Measurements from ENCODE around the gene PRR7. TPM values are rescaled to one million over a fixed set of nuclear protein-coding genes. Genes with fewer than 3 reads are reported as not detected.
A peak's percentile ranks its signal among the peaks of the same experiment; 100 is the strongest.

Gene PRR7
- total RNA-seq, 1 donor from 2014 or later: 1.2 TPM

- intact Hi-C loops (cut with DNase I): loop anchor here (2.0 kb wide), 1 partner anchor 46 kb away; no protein-coding TSS in a partner anchor
- TF ChIP-seq POLR2A (IDR thresholded peaks at IDR 0.05) (no peak), CTCF (IDR thresholded peaks at IDR 0.05) (no peak), POLR2AphosphoS5 (IDR thresholded peaks at IDR 0.05; ENCODE audit: insufficient read depth in 1 of 2, low read depth in 1 of 2) (no peak)
These were observed 43.4 kb upstream of the PRR7 start for GRCh38 chr5:177403102-177403791.

GRCh38 chr5:177403792-177404640 lies 42.6 kb upstream of the PRR7 start:
- Histone ChIP-seq H3K9me3 (no peaks in the 10 kb centered on the region), H3K27ac (peak overlapping the region; percentile 60), H3K4me1 (peaks cover 43% of the 10 kb centered on the region), H3K4me3 (peak overlapping the region; percentile 51 to 64), H3K27me3 (peaks cover 17% of the 10 kb centered on the region), H3K36me3 (no peaks in the 10 kb centered on the region)
- TF ChIP-seq POLR2AphosphoS5 (IDR thresholded peaks at IDR 0.05; ENCODE audit: insufficient read depth in 1 of 2, low read depth in 1 of 2): peak in 1 of 2 donors; percentile 49
- TF ChIP-seq CTCF (IDR thresholded peaks at IDR 0.05): peak; percentile 32 to 81 (median 44)
- no peak for TF ChIP-seq POLR2A (IDR thresholded peaks at IDR 0.05)
- intact Hi-C loops (cut with DNase I): loop anchor here (2.0 kb wide), 1 partner anchor 45 kb away; no protein-coding TSS in a partner anchor
- no peak for DNase-seq (ENCODE audit: extremely low spot score in 2 of 2)

More at GRCh38 chr5:177403102-177403791, 43.4 kb upstream of the PRR7 start:
- Histone ChIP-seq H3K9me3 (no peaks in the 10 kb centered on the region), H3K4me3 (peak overlapping the region; percentile 51 to 64), H3K27me3 (peaks cover 17% of the 10 kb centered on the region), H3K36me3 (no peaks in the 10 kb centered on the region), H3K4me1 (peaks cover 43% of the 10 kb centered on the region), H3K27ac (peak overlapping the region; percentile 60)
- no peak for DNase-seq (ENCODE audit: extremely low spot score in 2 of 2)

GRCh38 chr5:177404641-177405179 lies 41.9 kb upstream of the PRR7 start:
- peaks cover 41% of the 10 kb centered on the region for H3K4me1 ChIP-seq
- peak overlapping the region; percentile 60 for H3K27ac ChIP-seq
- peak overlapping the region; percentile 51 to 64 for H3K4me3 ChIP-seq
- TF ChIP-seq POLR2AphosphoS5 (IDR thresholded peaks at IDR 0.05; ENCODE audit: insufficient read depth in 1 of 2, low read depth in 1 of 2) (no peak), CTCF (IDR thresholded peaks at IDR 0.05) (no peak), POLR2A (IDR thresholded peaks at IDR 0.05) (no peak)
- H3K27me3 ChIP-seq: peaks cover 17% of the 10 kb centered on the region
- intact Hi-C loops (cut with DNase I): no loop called here
- no peaks in the 10 kb centered on the region for H3K36me3 ChIP-seq
- DNase-seq (ENCODE audit: extremely low spot score in 2 of 2): no peak
- H3K9me3 ChIP-seq: no peaks in the 10 kb centered on the region

GRCh38 chr5:177405312-177405711 lies 41.3 kb upstream of the PRR7 start:
- Histone ChIP-seq H3K4me3 (no peak overlapping the region), H3K36me3 (no peaks in the 10 kb centered on the region), H3K9me3 (no peaks in the 10 kb centered on the region), H3K4me1 (peaks cover 35% of the 10 kb centered on the region), H3K27ac (no peak overlapping the region), H3K27me3 (peaks cover 11% of the 10 kb centered on the region)
- TF ChIP-seq CTCF (IDR thresholded peaks at IDR 0.05): no peak
- no peak for TF ChIP-seq POLR2AphosphoS5 (IDR thresholded peaks at IDR 0.05; ENCODE audit: insufficient read depth in 1 of 2, low read depth in 1 of 2)
- no peak for TF ChIP-seq POLR2A (IDR thresholded peaks at IDR 0.05)
- DNase-seq (ENCODE audit: extremely low spot score in 2 of 2): no peak
- intact Hi-C loops (cut with DNase I): no loop called here
